ENCODE results near the gene CCDC172.

CCDC172 gene

GRCh38 chr10:116324227-116324950 lies at the start of gene CCDC172:
TSS of gene CCDC172 (plus strand) at chr10:116324448. CDS start at chr10:116325012, 564 bp downstream.
- H3K27ac ChIP-seq (ENCODE audit: low read length): peak within 1 kb of the TSS; percentile 25
- no peaks in the 10 kb centered on the region for H3K9me3 ChIP-seq (ENCODE audit: insufficient read depth, low read depth, low read length)
- H3K4me3 ChIP-seq (ENCODE audit: low read length): peak within 1 kb of the TSS; percentile 47; the same call in 1 of the 2 replicates
- peak within 1 kb of the TSS; percentile 16; the same call in 1 of the 2 replicates for H3K9ac ChIP-seq (ENCODE audit: low read depth, low read length)
- H3K4me1 ChIP-seq (ENCODE audit: insufficient read depth, low read length): peaks cover 18% of the 10 kb centered on the region; the same call in 1 of the 2 replicates
- H3K36me3 ChIP-seq (ENCODE audit: insufficient read depth, low read depth, low read length): no peaks in the 10 kb centered on the region
- no peaks in the 10 kb centered on the region for H3K27me3 ChIP-seq (ENCODE audit: insufficient read depth, low read length)

GRCh38 chr10:116276981-116277380 lies 47.3 kb upstream of the CCDC172 start:
- H3K9me3 ChIP-seq (ENCODE audit: insufficient read depth, low read depth, low read length): no peaks in the 10 kb centered on the region
- H3K36me3 ChIP-seq (ENCODE audit: insufficient read depth, low read depth, low read length): no peaks in the 10 kb centered on the region
- H3K4me3 ChIP-seq (ENCODE audit: low read length): no peak overlapping the region
- peaks cover 4% of the 10 kb centered on the region; the same call in 1 of the 2 replicates for H3K4me1 ChIP-seq (ENCODE audit: insufficient read depth, low read length)
- no peak overlapping the region for H3K9ac ChIP-seq (ENCODE audit: low read depth, low read length)
- no peak overlapping the region for H3K27ac ChIP-seq (ENCODE audit: low read length)
- peaks cover 64% of the 10 kb centered on the region for H3K27me3 ChIP-seq (ENCODE audit: insufficient read depth, low read length)

GRCh38 chr10:116278846-116279245 lies 45.4 kb upstream of the CCDC172 start:
- no peaks in the 10 kb centered on the region for H3K9me3 ChIP-seq (ENCODE audit: insufficient read depth, low read depth, low read length)
- peaks cover 46% of the 10 kb centered on the region for H3K27me3 ChIP-seq (ENCODE audit: insufficient read depth, low read length)
- H3K4me1 ChIP-seq (ENCODE audit: insufficient read depth, low read length): peaks cover 4% of the 10 kb centered on the region; the same call in 1 of the 2 replicates
- no peaks in the 10 kb centered on the region for H3K36me3 ChIP-seq (ENCODE audit: insufficient read depth, low read depth, low read length)
- H3K27ac ChIP-seq (ENCODE audit: low read length): no peak overlapping the region
- no peak overlapping the region for H3K4me3 ChIP-seq (ENCODE audit: low read length)
- H3K9ac ChIP-seq (ENCODE audit: low read depth, low read length): no peak overlapping the region

- Histone ChIP-seq H3K9ac (ENCODE audit: low read depth, low read length) (no peak overlapping the region), H3K36me3 (ENCODE audit: insufficient read depth, low read depth, low read length) (no peaks in the 10 kb centered on the region), H3K27ac (ENCODE audit: low read length) (no peak overlapping the region), H3K27me3 (ENCODE audit: insufficient read depth, low read length) (peaks cover 16% of the 10 kb centered on the region), H3K4me1 (ENCODE audit: insufficient read depth, low read length) (no peaks in the 10 kb centered on the region), H3K4me3 (ENCODE audit: low read length) (no peak overlapping the region), H3K9me3 (ENCODE audit: insufficient read depth, low read depth, low read length) (no peaks in the 10 kb centered on the region)
Observed at GRCh38 chr10:116281775-116282174, 42.5 kb upstream of the CCDC172 start.

- Histone ChIP-seq H3K36me3 (ENCODE audit: insufficient read depth, low read depth, low read length) (no peaks in the 10 kb centered on the region), H3K27ac (ENCODE audit: low read length) (no peak overlapping the region), H3K27me3 (ENCODE audit: insufficient read depth, low read length) (no peaks in the 10 kb centered on the region), H3K9ac (ENCODE audit: low read depth, low read length) (no peak overlapping the region), H3K4me3 (ENCODE audit: low read length) (no peak overlapping the region), H3K9me3 (ENCODE audit: insufficient read depth, low read depth, low read length) (no peaks in the 10 kb centered on the region), H3K4me1 (ENCODE audit: insufficient read depth, low read length) (no peaks in the 10 kb centered on the region)
Observed at GRCh38 chr10:116286626-116287200, 37.5 kb upstream of the CCDC172 start.

- Histone ChIP-seq H3K9me3 (ENCODE audit: insufficient read depth, low read depth, low read length) (no peaks in the 10 kb centered on the region), H3K36me3 (ENCODE audit: insufficient read depth, low read depth, low read length) (no peaks in the 10 kb centered on the region), H3K27me3 (ENCODE audit: insufficient read depth, low read length) (no peaks in the 10 kb centered on the region), H3K27ac (ENCODE audit: low read length) (no peak overlapping the region), H3K4me3 (ENCODE audit: low read length) (no peak overlapping the region), H3K9ac (ENCODE audit: low read depth, low read length) (no peak overlapping the region), H3K4me1 (ENCODE audit: insufficient read depth, low read length) (no peaks in the 10 kb centered on the region)
Observed at GRCh38 chr10:116287906-116288501, 36.2 kb upstream of the CCDC172 start.

GRCh38 chr10:116289652-116290051 lies 34.6 kb upstream of the CCDC172 start:
- Histone ChIP-seq H3K27me3 (ENCODE audit: insufficient read depth, low read length) (no peaks in the 10 kb centered on the region), H3K9ac (ENCODE audit: low read depth, low read length) (no peak overlapping the region), H3K9me3 (ENCODE audit: insufficient read depth, low read depth, low read length) (no peaks in the 10 kb centered on the region), H3K36me3 (ENCODE audit: insufficient read depth, low read depth, low read length) (no peaks in the 10 kb centered on the region), H3K27ac (ENCODE audit: low read length) (no peak overlapping the region), H3K4me1 (ENCODE audit: insufficient read depth, low read length) (no peaks in the 10 kb centered on the region), H3K4me3 (ENCODE audit: low read length) (no peak overlapping the region)

- Histone ChIP-seq H3K9ac (ENCODE audit: low read depth, low read length) (no peak overlapping the region), H3K9me3 (ENCODE audit: insufficient read depth, low read depth, low read length) (no peaks in the 10 kb centered on the region), H3K36me3 (ENCODE audit: insufficient read depth, low read depth, low read length) (no peaks in the 10 kb centered on the region), H3K4me1 (ENCODE audit: insufficient read depth, low read length) (no peaks in the 10 kb centered on the region), H3K27ac (ENCODE audit: low read length) (no peak overlapping the region), H3K4me3 (ENCODE audit: low read length) (no peak overlapping the region), H3K27me3 (ENCODE audit: insufficient read depth, low read length) (no peaks in the 10 kb centered on the region)
Observed at GRCh38 chr10:116292493-116292892, 31.8 kb upstream of the CCDC172 start.

GRCh38 chr10:116296291-116296721 lies 27.9 kb upstream of the CCDC172 start:
- H3K27ac ChIP-seq (ENCODE audit: low read length): no peak overlapping the region

GRCh38 chr10:116298586-116298985 lies 25.7 kb upstream of the CCDC172 start:
- Histone ChIP-seq H3K27me3 (ENCODE audit: insufficient read depth, low read length) (no peaks in the 10 kb centered on the region), H3K9me3 (ENCODE audit: insufficient read depth, low read depth, low read length) (no peaks in the 10 kb centered on the region), H3K4me1 (ENCODE audit: insufficient read depth, low read length) (no peaks in the 10 kb centered on the region), H3K36me3 (ENCODE audit: insufficient read depth, low read depth, low read length) (no peaks in the 10 kb centered on the region), H3K4me3 (ENCODE audit: low read length) (no peak overlapping the region), H3K9ac (ENCODE audit: low read depth, low read length) (no peak overlapping the region), H3K27ac (ENCODE audit: low read length) (no peak overlapping the region)

More at GRCh38 chr10:116296291-116296721, 27.9 kb upstream of the CCDC172 start:
- Histone ChIP-seq H3K36me3 (ENCODE audit: insufficient read depth, low read depth, low read length) (no peaks in the 10 kb centered on the region), H3K4me3 (ENCODE audit: low read length) (no peak overlapping the region), H3K9ac (ENCODE audit: low read depth, low read length) (no peak overlapping the region), H3K4me1 (ENCODE audit: insufficient read depth, low read length) (no peaks in the 10 kb centered on the region), H3K27me3 (ENCODE audit: insufficient read depth, low read length) (no peaks in the 10 kb centered on the region), H3K9me3 (ENCODE audit: insufficient read depth, low read depth, low read length) (no peaks in the 10 kb centered on the region)

- H3K36me3 ChIP-seq (ENCODE audit: insufficient read depth, low read depth, low read length): no peaks in the 10 kb centered on the region
- no peaks in the 10 kb centered on the region for H3K4me1 ChIP-seq (ENCODE audit: insufficient read depth, low read length)
- no peak overlapping the region for H3K27ac ChIP-seq (ENCODE audit: low read length)
- no peaks in the 10 kb centered on the region for H3K9me3 ChIP-seq (ENCODE audit: insufficient read depth, low read depth, low read length)
- H3K27me3 ChIP-seq (ENCODE audit: insufficient read depth, low read length): no peaks in the 10 kb centered on the region
- H3K9ac ChIP-seq (ENCODE audit: low read depth, low read length): no peak overlapping the region
- H3K4me3 ChIP-seq (ENCODE audit: low read length): no peak overlapping the region
Observed at GRCh38 chr10:116300542-116300941, 23.7 kb upstream of the CCDC172 start.

- Histone ChIP-seq H3K4me1 (ENCODE audit: insufficient read depth, low read length) (no peaks in the 10 kb centered on the region), H3K27ac (ENCODE audit: low read length) (no peak overlapping the region), H3K36me3 (ENCODE audit: insufficient read depth, low read depth, low read length) (no peaks in the 10 kb centered on the region), H3K9ac (ENCODE audit: low read depth, low read length) (no peak overlapping the region), H3K4me3 (ENCODE audit: low read length) (no peak overlapping the region), H3K9me3 (ENCODE audit: insufficient read depth, low read depth, low read length) (no peaks in the 10 kb centered on the region), H3K27me3 (ENCODE audit: insufficient read depth, low read length) (no peaks in the 10 kb centered on the region)
Observed at GRCh38 chr10:116304923-116305322, 19.3 kb upstream of the CCDC172 start.
